NOMO-1 treated with dmso at 0.1 percent for 144 hours (cell line): ENCODE data around the gene OLFM3.

ENCODE experiments used
- DNase-seq: peaks from one replicate; lab custom pipeline; 2025; ENCODE audit not compliant: unreplicated experiment; lab: John Stamatoyannopoulos, UW

The OLFM3 gene

DNA sequence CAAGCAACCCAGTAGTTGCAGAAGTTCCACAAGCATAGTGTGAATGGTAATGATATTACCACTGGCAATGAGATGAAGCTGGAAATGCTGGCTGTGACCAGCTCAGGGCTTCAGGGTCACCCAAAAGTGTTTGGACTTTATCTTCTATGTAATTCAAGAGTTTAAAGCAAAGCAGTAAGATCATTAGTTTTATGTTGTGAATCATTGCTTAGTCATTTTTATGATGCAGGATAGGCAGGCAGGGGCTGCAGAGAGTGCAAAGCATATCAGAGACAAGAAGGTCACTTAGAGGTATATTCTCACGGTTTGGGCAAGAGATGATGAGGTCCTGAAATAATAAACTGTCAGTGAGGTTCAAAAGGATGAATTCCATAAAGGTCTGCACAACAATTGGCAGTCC, 147.4 kb downstream of the OLFM3 start:
- no peak for DNase-seq

DNA sequence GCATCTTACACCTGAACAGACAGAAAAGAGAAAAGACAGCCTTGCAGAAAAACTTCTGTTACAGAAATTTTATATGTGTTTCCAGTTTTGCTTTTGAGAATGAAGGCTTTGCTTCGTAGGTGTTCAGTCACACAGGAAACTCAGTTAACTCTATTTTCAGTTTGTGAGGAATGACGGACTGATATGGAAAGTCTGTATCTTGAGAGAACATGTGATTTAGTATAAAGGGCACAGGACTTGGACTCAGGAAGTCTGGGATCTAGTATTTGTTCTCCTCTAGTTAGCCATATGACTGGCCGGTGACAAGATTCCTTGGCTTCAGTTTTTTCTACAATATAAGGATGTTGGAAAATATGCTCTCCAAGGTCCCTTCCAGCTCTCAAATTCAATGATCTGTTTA, 149.1 kb downstream of the OLFM3 start:
- DNase-seq: no peak

DNA sequence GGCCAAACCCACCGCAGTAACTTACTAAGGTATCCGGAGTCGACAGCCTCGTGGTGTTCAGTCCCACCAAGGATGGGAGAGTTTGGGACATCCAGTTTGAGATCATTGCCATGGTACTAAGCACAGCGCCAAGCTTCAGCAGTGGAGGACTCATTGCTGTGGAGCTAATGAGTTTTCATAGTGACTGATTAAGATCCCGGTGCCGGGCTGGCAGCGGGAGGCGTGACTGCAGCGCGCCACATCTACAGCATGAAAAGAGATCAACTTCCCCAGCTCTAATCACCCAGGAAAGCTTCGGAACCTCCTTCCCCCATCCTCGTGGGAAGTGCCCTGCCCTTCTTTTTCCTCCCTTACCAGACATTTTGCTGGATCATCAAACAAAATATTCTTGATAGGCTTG, 149.9 kb downstream of the OLFM3 start:
- no peak for DNase-seq

DNA sequence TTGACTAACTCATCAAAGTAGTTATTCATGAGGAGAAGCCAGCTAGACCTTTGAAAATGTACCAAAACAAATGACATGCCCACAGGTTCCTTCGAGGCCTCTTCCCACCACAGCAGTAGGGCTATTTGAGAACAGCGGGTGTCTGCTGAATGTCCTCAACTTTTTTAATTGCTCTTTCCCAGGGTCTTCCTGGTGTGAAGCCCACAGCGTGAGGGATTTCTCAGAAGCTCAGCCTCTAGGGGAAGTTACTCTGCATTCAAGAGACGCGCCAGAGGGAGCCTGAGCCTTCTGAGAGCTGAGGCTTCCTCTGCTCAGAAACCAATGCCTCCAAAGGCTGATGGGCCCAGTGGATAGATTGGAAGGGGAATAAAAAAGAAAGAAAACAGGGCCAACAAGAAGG, 153.6 kb downstream of the OLFM3 start:
- no peak for DNase-seq

DNA sequence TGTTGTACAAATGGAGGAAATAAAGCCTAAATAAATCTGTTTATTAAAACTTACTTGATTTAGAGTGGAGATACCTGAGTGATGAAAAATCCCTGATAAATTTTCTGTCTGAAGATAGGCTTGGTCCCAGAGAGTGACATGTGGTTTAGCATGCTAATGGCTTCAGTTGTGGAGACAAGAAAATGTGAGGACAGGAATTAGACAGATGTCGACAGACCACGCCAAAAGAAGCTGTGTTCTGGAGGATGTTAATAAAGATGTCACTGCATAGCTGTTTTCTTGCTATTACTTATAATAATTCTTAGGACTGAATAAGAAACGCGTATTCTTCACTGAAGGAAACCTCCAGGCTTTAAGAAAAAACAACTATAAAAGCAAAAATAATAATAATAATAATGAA, 154.9 kb downstream of the OLFM3 start:
- no peak for DNase-seq

DNA sequence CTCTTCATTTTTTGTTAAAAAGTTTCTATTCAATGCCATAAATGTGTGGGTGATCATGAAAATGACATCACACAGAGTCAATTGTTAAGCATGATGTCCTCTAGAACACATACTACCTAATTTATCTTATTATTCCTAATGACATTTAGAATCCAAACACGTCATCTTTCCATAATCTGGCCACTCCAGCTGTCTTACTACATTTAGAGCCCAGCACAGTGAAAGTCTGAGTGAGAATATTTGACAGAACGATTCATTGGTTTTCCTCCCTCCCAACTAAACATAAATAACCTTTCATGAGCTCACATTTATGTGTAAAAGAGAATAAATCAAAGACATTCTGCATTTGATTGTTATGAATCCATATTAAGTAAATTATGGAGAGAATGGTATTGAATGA, 160.7 kb downstream of the OLFM3 start:
- no peak for DNase-seq

DNA sequence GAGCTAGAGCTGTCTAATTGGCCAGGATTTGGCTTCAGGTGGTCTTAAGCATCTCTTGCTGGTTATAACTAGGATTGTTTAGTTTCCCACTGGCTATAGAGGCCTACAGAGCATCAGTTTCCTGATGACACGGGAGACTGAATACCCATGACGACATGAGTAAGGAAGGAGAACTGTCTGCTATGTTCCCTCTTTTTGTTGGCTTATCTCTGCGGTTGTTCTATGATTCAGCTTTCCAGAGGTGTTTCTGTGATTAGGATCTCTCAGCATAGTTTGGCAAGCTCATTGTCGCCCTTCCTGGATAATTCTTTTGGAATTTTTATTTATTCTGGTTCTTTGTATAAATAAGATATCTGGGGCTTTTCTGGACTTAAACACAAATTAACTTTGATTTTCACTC, 163.4 kb downstream of the OLFM3 start:
- DNase-seq: no peak

DNA sequence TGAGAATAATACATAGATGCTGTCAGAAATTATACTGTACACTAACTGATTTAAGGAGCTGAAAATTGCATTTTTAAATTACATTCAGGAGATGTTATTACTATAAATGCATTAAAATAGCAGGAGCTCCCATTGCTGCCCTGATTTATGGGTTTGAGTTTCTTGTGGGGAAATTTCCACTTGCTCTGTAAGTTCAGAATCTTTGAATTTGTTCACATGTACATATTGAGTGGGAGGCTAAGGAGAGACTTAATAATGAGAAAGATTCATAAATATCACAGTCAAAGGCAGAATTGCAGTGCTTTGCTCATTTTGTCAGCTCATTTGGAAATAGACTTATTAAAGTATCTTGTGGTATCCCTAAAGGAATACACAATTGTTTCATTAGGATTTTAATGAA, 170.3 kb downstream of the OLFM3 start:
- no peak for DNase-seq

DNA sequence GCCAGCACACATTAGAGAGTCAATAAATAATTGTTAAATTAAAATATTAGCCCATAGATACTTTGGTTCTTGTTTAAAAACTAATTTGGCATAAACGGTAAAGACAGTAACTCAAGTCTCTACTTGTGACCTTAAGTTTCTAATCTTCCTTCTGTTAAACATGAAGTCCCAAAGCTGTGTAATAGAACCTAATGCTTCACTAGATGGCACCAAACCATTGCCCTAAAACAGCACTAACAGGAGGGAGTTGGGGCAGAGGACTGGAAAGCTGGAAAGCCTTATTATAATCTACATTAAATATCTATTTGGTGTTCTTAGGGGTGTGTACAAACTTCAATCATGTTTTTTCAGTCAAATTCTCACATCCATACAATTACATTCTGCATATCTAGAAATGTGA, 176.7 kb downstream of the OLFM3 start:
- peak; percentile 3 for DNase-seq

DNA sequence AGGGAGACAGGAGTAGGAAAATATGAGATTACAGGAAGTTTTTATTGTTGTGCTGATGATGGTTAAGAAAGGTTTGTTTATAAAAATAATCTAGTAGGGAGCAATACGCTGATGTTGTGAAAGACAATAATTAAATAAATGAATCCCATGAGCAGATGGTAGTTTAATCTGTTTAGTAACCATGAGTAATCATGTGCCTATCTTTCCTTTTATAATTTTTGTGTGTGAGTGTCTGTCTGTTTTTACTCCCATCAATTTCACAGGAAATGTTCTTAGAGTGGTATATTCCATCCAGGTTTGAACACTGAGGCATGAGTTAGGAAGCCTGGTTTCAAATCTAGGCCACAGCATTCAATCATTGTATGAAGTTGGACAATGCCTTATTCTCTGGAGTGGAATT, 180.5 kb downstream of the OLFM3 start:
- DNase-seq: no peak

DNA sequence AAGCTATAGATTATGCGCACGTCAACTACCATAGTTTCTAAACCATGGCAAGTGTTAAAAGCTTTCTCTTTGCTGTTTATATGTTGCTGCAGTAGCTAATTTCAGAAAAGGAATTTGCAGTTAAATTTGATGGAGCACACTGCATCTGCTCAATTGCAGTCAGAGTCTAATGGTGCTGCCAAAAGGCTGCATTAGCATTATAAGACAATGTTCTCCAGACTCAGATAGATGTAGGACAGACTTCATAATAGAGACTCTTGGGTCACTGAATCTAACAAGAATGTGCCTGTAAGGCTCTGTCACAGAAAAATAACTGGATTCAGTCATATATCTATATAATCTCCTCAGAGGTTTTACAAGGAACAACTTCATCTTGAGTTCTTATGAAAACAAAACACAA, 198.3 kb downstream of the OLFM3 start:
- no peak for DNase-seq

DNA sequence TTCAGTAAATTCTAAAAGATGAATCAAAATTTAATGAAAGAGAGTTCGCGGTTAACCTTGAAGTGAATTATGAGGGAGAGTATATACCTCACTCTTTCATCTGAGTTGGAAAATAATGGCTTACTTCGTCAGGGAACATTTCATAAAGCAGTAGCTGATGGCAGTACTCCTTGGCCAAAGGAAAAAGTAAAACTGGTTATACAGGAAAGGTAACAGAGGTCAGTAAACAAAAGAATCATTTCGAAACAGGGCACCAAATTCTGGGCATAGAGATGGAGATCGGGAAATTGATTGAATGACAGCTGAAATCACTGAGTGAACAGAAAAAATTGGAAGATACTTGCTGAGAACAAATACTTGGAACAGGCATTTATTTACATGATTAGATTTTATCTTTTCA, 199.0 kb downstream of the OLFM3 start:
- DNase-seq: no peak

DNA sequence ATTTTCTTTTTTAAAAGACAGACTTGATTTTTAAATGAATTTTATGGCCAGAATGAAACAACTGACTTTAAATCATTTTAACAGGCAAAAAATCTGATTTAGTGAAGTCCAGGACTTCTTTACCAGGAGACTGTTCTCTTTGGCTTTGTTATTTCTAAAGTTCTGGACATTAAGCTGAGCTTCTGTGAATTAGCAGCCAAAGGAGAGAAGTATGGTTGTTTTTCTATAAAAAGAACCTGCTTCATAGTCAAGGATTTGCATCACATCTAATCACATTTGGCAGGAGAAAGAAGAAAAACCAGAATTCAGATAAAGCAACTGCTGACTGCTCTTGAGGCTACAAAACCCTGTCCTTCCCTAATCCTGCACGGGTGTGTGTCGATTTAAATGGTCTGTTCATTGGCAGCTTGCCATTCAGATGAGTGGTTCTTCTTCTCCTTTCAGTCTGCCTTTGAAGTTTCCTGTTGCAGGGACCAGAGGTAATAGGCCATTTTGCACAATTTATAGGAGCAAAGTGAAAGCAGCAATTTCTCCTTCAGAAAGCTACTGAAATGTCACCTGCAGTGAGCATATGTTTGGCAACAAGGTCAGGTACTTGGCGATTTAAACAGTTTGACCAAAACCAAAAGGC, 215.4 kb downstream of the OLFM3 start:
- peak; percentile 66 for DNase-seq

DNA sequence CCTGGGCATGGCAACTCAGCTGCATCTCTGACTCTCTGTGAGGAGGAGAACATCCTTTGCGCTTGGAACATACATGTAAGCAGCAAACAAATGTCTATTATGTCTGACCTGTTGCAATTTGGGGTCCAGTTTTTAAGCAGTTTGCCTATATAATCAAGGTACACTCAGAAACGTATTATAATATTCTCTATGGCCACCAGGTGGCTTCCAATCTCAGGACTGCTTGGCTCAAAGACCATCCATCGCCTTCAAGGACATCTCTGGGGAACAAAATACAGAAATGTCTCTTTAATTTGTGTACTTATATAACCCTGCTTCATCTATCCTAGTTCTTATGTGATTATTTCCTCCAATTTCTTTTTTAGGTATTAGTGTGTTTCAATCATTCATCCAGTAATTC, 227.2 kb downstream of the OLFM3 start:
- no peak for DNase-seq

DNA sequence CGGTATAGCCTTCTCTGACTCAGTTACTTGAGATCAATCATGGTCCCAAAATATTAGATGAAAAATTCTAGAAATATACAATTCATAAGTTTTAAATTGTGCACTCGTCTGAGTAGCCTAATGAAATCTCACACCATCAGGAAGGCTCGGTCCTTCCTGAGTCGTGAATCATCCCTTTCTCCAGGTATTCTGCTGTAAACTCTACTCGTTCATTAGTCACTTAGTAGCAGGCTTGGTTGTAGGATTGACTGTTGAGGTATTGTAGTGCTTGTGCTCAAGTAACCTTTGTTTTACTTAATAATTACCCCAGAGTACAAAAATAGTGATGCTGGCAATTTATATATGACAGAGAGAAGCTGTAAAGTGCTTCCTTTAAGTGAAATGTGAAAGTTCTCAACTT, 238.7 kb downstream of the OLFM3 start:
- no peak for DNase-seq

DNA sequence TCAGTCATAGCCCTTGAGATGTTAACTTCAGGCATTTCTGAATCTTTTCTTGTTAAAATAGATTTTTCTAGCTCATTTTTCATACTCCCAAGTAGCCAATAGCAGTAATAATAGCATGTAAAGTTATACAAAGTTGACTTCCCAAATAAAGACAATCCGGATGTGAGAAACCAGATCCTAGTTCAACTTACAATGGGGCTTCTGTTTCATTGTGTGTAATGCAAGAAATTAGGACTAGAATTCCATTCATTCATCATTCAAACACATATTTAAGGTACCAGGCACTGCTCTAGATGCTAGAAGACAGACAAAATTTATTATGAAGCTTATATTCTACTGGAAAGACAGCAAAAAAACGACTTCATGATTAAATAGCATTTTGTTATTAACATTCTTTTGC, 240.3 kb downstream of the OLFM3 start:
- DNase-seq: no peak
